Measurements from ENCODE around the gene MYORG.
A peak's percentile ranks its signal among the peaks of the same experiment; 100 is the strongest.

MYORG gene

DNA sequence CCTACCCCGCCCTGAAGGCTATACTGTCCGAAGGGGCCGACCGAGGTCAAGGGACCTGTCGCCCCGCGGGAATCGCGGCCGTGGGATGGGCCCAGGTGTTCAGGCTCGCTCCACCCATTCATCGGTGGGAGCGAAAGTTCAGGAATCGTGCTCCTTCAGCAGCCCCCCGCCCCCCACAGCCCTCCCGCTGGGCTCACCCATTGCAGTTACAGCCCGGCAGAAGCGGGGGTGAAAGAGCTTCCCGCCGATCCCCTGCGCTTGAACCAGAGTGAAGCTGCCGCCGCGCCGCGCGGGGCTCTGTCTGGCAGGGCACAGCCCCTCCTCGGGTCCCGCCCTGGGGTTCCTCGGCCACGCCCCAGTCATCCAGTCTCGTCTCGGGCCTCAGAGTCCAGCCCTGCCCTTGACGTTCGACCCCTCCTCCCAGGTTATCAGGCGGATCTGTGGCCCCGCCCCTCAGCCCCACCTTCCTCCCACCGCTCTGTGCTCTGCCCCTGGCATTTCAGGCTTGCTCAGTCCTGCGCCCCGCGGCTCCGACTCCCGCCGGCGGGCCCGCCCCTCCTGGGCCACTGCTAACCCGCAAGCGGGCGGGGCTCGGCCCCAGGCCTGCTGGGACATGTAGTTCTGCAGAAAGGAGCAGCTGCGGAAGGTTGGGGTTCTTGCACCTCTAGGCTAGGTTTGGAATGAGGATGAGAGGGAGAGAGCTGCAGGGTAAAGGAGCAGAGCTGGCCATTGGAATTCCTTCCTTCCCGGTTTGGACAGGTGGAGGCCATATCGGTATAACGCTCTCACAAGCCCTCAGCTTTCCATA is at the start of gene MYORG:
Gene MYORG, minus strand, starts transcription at position 303 of the 808 bp plus-strand sequence. CDS start 3,955 bp downstream, outside the sequence.
- DNase-seq = peak; percentile 98

DNA sequence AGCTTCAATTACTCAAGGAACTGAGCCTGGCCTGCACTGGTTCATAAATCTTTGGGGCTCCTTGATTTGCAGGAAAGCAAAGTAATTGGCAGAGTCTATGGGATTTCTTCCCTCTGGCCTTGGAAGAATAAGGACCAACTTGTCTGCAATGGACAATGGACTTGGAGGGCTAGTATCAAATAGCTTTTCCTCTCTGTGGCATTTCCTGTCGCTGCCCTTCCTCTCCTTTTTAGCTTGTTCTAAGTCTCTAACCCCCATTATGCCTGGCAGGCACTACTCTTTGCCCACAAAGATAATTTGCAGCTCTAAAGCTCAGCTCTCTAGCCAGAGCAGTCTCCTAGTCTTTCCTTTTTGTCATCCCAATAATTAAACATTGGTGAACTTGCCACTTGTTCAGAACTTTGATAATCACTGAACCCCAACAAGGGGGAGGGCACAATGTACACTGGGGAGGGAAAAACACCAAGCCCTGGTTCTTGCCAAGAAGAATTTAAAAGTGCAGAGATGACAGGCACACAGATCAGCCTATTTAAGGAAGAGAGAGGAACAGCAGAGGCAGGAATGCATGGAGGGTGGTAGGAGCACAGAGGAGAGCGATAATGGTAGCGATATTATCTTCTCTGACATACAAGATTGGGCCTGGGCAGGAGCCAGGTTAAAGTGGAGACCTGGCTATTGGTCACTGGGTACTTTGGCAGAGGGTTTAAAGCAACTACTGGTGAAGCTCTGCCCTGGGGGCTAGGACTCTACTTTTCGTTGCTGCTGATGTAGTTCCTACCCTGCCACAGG is 43.2 kb upstream of the MYORG start:
- DNase-seq = no peak

DNA sequence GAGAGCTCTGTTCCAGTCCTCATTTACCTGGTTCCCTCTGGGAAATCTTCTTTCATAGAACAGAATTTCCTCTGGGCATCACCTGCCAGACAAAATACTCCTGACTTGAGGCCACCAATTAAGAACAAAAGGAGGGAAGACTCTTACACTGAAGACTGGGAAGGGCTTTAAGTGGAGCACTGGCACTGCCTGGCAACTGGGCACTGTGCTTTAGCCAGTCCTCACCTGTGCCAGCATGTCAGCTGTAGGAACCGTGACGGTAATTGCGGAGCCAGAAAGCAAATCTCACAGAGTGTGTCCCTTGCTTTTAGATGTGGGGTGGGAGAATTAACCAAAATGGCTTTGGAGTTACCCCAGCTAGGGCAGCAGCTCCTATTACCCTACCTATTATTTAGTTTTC is 41.0 kb upstream of the MYORG start:
- DNase-seq = no peak

DNA sequence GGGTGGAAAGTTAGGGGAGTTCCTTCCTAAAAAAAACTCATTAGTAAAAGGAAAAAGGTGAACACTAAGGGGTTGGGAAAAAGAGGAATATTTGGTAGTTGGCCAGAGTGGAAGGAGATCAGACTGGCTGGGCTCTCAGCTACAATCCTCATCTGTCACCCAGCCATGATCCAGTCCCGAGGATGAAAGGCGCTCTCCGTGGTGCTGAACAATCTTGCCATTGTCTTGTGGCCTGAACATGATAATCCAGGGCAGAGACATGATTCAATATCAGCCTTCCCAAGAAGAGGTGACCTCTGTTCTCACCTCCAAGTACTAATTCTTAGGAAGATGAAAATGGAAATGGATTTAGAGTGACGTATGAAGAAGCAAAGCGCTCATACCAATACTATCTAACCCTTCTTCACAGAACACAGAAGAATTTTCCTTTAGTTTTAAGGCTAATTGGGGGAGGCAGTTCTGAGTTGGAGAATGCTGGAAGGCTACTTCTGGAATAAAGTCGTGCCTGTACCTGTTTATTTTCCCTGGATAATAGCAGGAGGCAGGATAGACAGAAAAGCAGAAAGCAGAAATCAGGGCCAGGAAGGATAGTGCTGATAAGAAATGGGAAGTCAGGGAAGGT is 36.6 kb upstream of the MYORG start:
- DNase-seq = peak in 1 of 2 donors; percentile 22

DNA sequence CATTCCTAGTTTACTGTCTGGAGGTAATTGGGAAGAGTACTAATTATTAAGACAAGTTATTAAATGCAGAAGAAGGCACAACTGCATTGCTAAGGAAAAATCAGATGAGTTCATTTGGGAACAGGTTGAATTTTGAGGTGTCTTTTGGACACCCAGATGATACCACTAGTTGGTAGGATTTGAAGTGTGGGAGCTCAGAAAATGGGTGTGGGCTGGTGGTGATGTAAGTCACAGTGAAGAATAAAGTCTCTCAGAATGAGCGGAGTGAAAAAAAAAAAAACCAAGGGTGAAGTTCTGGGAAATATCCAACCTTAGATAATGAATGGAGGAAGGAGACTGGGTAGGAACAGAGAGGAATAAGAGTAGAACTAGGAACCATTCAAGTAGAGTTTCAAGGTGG is 35.6 kb upstream of the MYORG start:
- no peak for DNase-seq

DNA sequence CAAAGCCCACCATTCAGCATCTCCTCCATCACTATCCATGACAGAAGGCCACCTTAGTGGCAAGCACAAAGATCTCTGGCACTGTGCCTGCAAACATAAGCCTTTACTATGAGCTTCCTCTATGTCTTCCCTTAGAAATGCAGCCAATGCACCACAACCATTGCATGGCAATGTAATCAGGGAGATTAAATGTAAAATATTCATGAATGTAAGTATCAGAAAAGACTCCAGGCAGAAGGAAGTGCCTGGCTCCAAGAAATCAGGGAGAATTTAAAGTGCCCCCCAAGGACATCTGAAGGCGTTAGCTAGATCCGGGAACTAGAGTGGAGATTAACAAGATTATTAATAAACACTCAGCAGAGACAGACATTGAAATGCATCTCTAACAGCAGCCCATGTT is 32.5 kb upstream of the MYORG start:
- DNase-seq = no peak

DNA sequence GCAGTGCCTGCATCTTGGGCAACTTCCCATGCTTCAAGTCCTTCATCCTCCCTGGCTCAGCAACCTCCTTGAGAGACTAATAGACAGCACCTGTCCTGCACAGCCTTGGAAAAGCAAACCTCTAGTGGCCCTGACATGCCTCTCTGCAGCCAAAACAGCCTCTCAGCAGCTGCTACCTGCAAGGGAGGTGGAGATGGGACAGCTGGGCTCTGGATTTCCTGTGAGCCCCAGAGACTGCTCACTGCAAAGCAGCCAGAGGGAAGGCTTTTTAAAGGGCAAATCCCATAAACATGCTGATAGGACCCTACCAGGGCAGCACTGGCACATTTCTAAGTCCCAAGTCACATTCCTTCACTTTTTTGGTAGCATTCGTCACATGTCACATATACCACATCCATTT is 31.5 kb upstream of the MYORG start:
- DNase-seq = no peak

DNA sequence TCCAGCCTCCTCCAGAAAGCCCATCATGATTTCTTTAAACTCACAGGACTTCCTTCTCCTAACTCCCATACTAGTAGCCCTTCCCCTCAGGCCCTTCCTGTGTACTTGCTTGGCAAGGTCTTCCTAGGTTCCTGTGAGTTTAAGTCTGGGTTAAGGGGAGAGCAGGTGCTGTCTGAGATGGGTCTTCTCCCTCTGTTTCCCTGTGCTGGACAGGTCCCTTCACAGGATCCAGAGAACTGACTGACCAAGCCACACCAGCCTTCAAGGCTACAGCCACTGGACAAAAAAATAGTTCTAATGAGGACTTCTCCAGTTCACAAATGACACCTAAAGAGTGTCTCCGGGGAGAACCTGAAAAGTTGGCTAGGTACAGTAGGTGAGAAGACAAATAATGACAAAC is 29.5 kb upstream of the MYORG start:
- no peak for DNase-seq

DNA sequence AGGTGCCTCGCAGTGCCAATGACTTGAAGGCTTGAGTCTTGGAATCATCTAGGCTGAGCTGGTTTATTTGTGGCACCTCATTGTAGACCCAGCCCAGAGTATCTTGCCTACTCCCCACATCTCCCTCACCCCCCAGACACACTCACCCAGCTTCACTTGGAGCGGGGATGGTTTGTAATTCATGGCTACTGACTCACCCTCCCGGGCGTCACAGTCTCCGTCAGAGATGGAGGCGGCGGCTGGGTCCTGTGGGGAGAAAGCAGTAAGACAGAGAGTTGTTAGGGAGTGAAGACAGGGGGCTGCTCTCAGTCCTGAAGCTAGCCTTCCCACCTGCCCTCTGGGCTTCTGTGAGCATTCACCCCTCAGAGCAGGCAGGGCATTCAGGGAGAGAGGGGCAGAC is 29.0 kb upstream of the MYORG start:
- no peak for DNase-seq

DNA sequence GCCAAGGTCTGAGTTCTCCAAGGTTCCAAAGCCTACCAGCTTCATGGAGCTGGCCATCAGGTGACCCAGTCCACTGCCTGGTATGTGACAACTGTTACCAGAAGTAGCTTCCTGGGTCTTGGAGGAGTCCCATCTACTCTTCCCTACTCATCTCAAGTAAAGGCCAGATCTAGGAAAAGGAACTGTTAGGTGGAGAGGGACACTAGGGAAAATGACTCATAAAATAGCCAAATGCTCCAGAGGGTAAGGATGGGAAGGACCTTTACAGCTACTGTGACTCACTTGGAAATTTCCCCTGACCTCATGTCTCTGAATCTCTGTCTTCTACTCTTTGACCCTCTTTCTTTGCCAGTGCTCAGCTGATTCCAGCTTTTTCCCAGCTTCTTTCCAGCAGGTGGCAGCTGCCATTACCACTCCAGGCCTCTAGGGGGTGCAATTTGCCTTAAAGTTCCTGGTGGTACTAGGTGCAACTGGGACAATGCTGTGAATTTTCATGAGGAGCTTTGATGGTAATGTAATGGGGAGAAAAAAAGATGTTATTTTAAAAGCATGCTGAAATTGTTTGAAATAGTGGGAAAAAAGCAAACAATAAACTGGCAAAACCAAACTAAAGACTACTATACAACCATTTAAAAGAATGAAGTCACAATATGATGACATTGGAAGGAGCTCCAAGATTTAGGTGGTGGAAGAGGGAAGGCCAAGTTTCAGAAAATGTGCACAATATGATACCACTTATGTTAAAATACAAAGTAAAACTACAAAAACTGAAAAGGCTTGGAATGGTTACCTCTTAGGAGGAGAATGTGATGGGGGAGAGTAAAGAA is 27.1 kb upstream of the MYORG start:
- DNase-seq = peak; percentile 33 to 50

DNA sequence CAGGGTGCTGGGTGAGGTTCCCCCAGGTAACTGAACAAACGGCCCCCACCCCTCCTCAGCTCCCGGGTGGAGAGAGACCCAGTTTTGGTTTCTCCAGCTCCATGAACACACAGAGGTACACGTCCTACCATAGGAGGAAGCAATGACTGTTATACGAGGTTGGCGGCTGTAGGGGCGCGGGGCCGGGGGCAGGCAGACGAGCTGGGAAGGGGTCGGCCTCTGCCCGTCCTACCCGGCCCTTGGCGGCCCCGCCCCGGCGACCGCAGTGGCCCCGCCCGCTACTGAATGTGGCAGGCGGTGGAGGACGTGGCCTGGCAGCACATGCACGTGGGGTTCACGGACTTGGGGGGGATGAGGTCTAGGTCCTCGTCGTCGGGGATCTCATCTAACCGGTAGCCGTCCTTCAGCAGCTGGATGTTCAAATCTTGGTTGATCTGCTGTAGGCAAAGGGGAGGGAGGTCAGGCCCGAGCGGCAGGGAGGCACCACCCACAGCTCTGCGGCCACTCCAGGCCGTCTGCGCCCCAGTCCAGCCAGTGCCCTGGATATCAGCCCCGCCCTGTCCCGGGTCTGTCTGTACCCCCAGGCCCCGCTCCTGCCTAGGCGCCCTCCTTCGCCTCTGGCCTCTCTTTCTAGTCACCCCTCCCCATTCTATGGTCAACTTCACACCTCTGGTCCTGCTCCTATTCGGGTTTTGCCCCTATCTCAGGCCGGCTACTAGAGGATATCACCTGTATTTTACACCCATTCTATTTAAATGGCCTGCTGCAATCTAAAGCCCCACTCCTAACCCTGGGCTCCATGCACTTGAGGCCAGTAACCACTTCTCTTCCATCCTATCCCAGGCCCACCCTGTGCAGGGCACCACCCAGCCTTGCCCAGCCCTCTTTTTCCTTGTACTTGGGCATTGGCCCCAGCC is 24.2 kb upstream of the MYORG start:
- DNase-seq = no peak

DNA sequence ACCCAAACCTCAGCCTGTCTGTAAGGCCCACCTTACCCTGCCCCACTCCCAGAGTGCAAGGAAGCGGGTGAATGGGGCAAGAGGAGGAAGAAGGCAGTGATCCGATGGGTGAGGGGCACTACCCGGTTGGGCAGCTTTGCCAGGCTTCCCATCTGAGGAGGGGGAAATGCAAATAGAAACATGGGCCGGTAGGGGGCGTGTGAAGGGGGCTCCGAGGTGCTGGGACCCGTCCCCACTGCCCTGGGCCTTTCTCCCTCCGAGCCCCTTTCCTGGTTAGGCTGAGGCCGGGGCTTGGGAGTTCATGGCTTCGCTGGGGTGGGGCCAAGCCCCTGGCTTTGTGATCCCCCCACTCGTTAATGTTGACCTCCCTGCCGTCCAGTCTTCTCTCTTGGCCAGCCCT is 23.6 kb upstream of the MYORG start:
- no peak for DNase-seq

DNA sequence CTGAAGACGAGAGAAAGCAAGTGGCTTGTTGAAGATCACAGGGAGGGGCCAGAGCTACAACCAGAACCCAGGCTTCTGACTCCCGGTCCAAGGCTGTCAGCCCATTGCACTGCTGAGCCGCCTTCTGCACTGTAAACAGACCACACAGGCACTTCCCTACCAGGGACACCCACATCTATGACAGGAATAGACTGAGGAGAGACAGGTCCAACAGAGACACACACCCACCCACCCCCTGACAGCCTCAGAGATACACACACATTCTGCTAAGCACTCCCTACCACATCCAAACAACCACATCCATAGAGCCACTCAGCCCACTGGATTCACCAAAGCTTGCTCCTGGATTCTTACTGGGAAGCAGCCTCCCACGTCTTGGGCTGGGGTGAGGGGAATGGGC is 23.0 kb upstream of the MYORG start:
- no peak for DNase-seq

DNA sequence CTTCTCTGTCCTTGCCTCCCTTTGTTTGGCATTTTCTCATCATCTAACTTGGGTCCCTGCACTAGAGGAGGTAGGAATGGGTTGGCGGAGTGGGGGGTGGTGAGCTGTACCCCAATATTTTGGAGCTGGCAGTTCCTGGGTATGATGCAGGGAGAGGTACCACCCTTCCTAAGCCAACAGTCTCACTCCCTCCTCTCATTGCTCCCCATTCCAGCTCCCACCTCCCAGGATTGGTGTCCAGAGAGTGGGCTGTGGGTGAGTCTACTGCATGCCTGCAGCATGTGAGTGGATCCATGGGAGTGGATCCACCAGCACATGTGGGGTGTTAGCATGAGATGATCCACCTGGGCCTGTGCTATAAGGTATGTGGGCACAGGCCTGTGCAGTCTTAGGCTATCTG is 22.2 kb upstream of the MYORG start:
- DNase-seq = no peak

DNA sequence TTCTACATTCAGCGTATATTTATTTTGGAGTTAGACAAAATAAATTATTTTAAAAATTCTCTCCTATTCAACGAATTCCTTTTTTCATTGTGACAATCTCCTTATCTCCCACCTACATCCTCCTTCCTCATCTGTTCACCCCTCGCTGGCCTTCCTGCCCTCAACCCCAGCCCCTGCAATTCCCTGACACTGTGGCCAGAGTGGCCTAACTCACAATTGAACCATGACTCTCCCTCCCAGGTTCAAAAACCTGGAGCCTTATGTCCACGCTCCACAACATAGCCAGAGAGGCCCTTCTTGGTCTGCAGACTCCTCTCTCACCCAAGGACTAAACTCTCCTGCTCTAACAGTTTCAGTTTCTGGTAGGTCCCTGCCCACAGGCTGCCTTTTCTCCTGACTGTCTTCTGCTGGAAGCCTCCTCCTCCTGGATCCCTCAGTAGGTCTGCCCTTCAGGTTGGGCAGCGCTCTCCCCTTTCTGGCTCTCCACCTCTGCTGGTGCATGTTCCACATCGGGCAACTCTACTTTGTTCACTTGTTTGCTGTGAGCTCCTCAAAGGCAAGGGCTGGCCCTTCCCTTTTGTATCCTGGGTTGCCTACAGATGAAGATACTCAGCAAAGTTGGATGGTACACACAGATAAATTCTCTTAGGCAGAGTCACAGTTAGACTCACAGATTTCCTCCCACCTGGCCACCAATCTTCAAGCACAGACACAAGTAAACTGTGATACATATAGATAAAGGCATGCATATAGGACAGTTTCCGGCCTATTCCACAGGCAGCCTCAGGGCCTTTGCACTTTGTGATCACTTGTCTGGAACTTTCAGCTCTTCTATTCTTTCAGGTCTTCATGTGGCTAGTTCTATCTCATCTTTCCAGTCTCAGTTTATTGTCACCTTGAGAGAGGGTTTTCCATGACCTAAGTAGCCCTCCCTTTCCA is 19.8 kb upstream of the MYORG start:
- no peak for DNase-seq

DNA sequence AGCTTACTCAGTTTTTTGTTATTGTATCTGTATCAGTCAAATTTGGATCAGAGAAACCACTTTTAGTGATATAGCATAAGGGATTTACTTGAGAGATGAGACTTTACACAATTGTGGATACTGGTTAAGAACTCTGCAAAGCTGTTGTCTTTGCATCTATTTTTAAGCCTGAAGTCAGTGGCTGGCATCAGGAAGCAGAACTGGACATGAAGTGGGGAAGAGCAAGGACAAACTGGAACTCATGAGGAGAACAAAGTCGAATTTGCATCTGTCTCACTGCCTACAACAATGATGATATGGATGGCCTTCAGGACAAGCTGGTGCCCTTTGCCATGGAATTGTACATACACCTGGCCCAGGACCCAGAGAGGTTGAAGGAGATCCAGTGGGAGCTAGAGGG is 15.8 kb upstream of the MYORG start:
- no peak for DNase-seq

DNA sequence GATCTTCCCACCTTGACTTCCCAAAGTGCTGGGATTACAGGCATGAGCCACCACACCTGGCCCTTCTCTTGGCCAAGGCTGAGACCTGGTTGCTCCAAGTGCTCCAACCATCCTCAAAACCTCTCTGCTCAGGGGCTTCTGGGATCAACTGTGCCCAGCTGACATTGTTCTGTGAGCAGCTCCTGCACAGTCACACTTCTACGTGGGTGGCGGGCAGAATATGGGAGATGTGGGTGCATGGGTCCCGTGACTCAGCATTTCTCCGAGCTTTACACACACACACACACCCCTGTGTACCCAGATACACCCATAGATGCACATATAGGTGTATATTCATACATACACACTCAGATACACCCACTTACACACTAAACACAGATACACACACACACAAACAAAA is 10.5 kb upstream of the MYORG start:
- DNase-seq = no peak

DNA sequence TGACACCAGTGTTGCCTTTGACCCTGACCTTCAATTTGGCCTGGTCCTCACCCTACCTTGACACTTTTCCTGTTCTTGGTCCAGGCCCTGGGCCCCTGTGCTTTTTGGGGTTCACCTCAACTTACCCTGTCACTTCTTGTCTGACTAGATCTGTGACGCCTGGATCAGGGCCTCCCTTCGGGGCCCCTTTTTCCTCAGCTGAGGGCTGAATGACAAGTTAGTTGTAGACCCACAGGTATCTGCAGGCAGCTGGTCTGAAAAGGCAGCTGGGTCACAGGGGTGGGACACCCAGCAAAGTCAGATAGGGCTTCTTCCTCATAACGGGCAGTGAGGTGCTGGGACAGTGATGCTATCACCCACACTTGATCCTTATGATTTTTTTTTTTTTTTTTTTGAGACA is 10.0 kb upstream of the MYORG start:
- DNase-seq = no peak

DNA sequence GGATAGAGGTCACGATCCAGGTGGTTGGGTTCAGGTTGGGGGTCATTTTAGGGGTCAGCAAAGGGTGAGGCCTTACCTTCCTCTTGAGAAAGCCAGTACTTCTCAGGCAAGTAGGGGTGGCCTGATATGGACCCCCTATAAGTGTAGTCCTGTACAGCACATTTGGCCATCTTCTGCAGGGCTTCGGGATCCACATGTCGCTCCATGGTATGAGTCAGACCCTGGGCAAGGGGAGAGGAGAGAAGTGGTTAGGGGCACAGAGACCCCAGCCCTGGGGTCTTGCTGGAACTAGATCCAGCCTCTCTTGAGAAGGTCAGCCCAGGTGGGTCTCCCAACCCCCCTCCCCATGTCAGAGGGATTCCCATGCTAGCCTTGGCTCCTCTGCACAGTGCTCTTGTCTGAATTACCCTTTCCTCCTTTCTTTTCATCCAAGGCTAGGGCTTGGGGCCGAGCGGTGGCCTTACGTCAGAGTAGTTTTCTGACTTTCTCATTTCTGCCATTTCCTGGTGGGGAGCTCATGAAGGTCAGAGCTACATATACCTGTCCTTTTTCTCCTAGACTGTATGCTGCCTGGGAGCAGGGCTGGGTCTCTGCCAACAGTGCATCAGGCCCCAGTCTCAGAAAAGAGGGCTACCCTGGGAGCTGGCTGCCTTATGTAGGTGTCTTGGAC is 9.0 kb upstream of the MYORG start:
- no peak for DNase-seq

Data from CD4-positive, alpha-beta T cell treated with Interleukin-4 for 1 hour (primary cell).